Activated T-cell treated with anti-CD3 and anti-CD28 coated beads, Interleukin-2, amount 50 U/mL, for 48 hours (primary cell): ENCODE measurements around the gene WSB1.
"Not testable (repeated sequence)": the region's sequence is repeated elsewhere in the genome, so short reads cannot be mapped to it uniquely, and the experiment has no call there.

Experiments used
- DNase-seq, 2 experiments: peaks; one replicate each; pipeline ENCODE4 v3.0.0-alpha.2; 2020

Gene WSB1

GRCh38 chr17:27293898-27294688 is at the start of gene WSB1:
WSB1 (plus strand) TSS chr17:27294114; CDS start chr17:27294396, 282 bp downstream.
- DNase-seq, result peak; percentile 95

GRCh38 chr17:27244491-27245223 is 49.3 kb upstream of the WSB1 start:
- no peak for DNase-seq

GRCh38 chr17:27245230-27245696 is 48.7 kb upstream of the WSB1 start:
- DNase-seq, result peak; percentile 43 to 62

GRCh38 chr17:27246537-27246936 is 47.4 kb upstream of the WSB1 start:
- no peak for DNase-seq

GRCh38 chr17:27247071-27247957 is 46.6 kb upstream of the WSB1 start:
- DNase-seq, result no peak

- DNase-seq, result no peak
Measured at GRCh38 chr17:27247958-27248342, 46.0 kb upstream of the WSB1 start.

GRCh38 chr17:27250791-27251190 is 43.1 kb upstream of the WSB1 start:
- not testable (repeated sequence) for DNase-seq

- DNase-seq, result not testable (repeated sequence)
Measured at GRCh38 chr17:27254802-27255201, 39.1 kb upstream of the WSB1 start.

GRCh38 chr17:27256225-27257030 is 37.5 kb upstream of the WSB1 start:
- no peak for DNase-seq

- no peak for DNase-seq
Measured at GRCh38 chr17:27257031-27257357, 36.9 kb upstream of the WSB1 start.

GRCh38 chr17:27259356-27259755 is 34.6 kb upstream of the WSB1 start:
- DNase-seq, result no peak

GRCh38 chr17:27263386-27263785 is 30.5 kb upstream of the WSB1 start:
- DNase-seq, result no peak

GRCh38 chr17:27264068-27264812 is 29.7 kb upstream of the WSB1 start:
- no peak for DNase-seq

GRCh38 chr17:27265333-27265732 is 28.6 kb upstream of the WSB1 start:
- DNase-seq, result no peak

- DNase-seq, result no peak
Measured at GRCh38 chr17:27266228-27266627, 27.7 kb upstream of the WSB1 start.

GRCh38 chr17:27268394-27269085 is 25.4 kb upstream of the WSB1 start:
- no peak for DNase-seq

GRCh38 chr17:27269201-27269600 is 24.7 kb upstream of the WSB1 start:
- no peak for DNase-seq

- no peak for DNase-seq
Measured at GRCh38 chr17:27269974-27270373, 23.9 kb upstream of the WSB1 start.

GRCh38 chr17:27276653-27277156 is 17.2 kb upstream of the WSB1 start:
- DNase-seq, result no peak

GRCh38 chr17:27279132-27279531 is 14.8 kb upstream of the WSB1 start:
- not testable (repeated sequence) for DNase-seq

GRCh38 chr17:27280527-27280926 is 13.4 kb upstream of the WSB1 start:
- DNase-seq, result no peak
